Natural killer cell (primary cell): ENCODE results near the gene RBPJL. TPM values are rescaled to one million over a fixed set of nuclear protein-coding genes. Genes with fewer than 3 reads are reported as not detected.

Source experiments
- ATAC-seq, 3 donors: fragments of 150-1000 bp in 2 of 3; fragments of 200-7000 bp in 1 of 3; cut with Tn5 transposase; 1 replicate in 1 of 3; 2 replicates in 2 of 3; pipeline ENCODE4 v1.10.0; 2021; ENCODE audit warnings: mild to moderate bottlenecking in 2 of 3, moderate library complexity in 2 of 3
- DNase-seq, 2 donors: peaks; one replicate each; pipeline versions ENCODE4 v3.0.0 to v3.0.0-alpha.2; 2013 to 2021; ENCODE audit warnings: mixed read lengths in 1 of 2
- H3K27ac ChIP-seq: one replicate; pipeline ENCODE4 v1.5.1; 2013; ENCODE audit warnings: mild to moderate bottlenecking, low read length
- H3K27me3 ChIP-seq: one replicate; pipeline ENCODE4 v1.6.1; 2013; ENCODE audit warnings: low read length; ENCODE audit not compliant: control insufficient read depth, insufficient read depth
- H3K36me3 ChIP-seq: one replicate; pipeline ENCODE4 v1.6.1; 2013; ENCODE audit warnings: low read length; ENCODE audit not compliant: control insufficient read depth, insufficient read depth
- H3K4me1 ChIP-seq: one replicate; pipeline ENCODE4 v1.6.1; 2013; ENCODE audit warnings: low read length; ENCODE audit not compliant: control insufficient read depth, insufficient read depth
- H3K4me3 ChIP-seq: one replicate; pipeline ENCODE4 v1.5.1; 2013; ENCODE audit warnings: low read length
- H3K9me3 ChIP-seq: one replicate; pipeline ENCODE4 v1.6.1; 2013; ENCODE audit warnings: low read length; ENCODE audit not compliant: control insufficient read depth, insufficient read depth
- H3K27ac Mint-ChIP-seq, 2 donors: one replicate each; pipeline ENCODE4 v1.8.0; 2022; ENCODE audit warnings: mild to moderate bottlenecking in 2 of 2, mixed read lengths in 2 of 2, moderate library complexity in 1 of 2
- H3K27me3 Mint-ChIP-seq, 2 donors: one replicate each; pipeline ENCODE4 v1.8.0; 2022; ENCODE audit warnings: low read depth in 2 of 2, mixed read lengths in 2 of 2
- H3K36me3 Mint-ChIP-seq: one replicate; pipeline ENCODE4 v1.8.0; 2022; ENCODE audit warnings: mixed read lengths
- H3K4me1 Mint-ChIP-seq, 2 donors: one replicate each; pipeline ENCODE4 v1.8.0; 2022; ENCODE audit warnings: mixed read lengths in 2 of 2
- H3K4me3 Mint-ChIP-seq: one replicate; pipeline ENCODE4 v1.8.0; 2022; ENCODE audit warnings: mild to moderate bottlenecking, moderate library complexity, mixed read lengths
- H3K9me3 Mint-ChIP-seq, 2 donors: one replicate each; pipeline ENCODE4 v1.8.0; 2022; ENCODE audit warnings: mixed read lengths in 2 of 2
- WGBS: methylation state at CpG from one replicate; pipeline ENCODE4 v1.1.7; 2013; ENCODE audit warnings: missing lambda C conversion rate; ENCODE audit not compliant: insufficient coverage; 5-methylcytosine and 5-hydroxymethylcytosine counted together
- intact Hi-C: fragments of 100-400 bp; cut with micrococcal nuclease; formaldehyde crosslinking; loops from one replicate; pipeline ENCODE4 v1.14.2; 2022
- total RNA-seq, 4 donors: library from RNA; stranded (reverse); fragments of 120-200 nt in 1 of 4; gene quantifications; one replicate each; pipeline versions ENCODE4 v1.2.3 to v1.2.4, GENCODE V29; 2013 to 2022
- TF ChIP-seq, protein P1 (sequence below): fragments of 200-600 bp; IDR thresholded peaks from one replicate; pipeline ENCODE4 v1.8.0; 2022; ENCODE audit warnings: antibody characterized with exemption

The RBPJL gene
- total RNA-seq, 3 donors from 2014 or later (not counting 1 experiment from before 2014, with no cell fraction given): not detected

DNA sequence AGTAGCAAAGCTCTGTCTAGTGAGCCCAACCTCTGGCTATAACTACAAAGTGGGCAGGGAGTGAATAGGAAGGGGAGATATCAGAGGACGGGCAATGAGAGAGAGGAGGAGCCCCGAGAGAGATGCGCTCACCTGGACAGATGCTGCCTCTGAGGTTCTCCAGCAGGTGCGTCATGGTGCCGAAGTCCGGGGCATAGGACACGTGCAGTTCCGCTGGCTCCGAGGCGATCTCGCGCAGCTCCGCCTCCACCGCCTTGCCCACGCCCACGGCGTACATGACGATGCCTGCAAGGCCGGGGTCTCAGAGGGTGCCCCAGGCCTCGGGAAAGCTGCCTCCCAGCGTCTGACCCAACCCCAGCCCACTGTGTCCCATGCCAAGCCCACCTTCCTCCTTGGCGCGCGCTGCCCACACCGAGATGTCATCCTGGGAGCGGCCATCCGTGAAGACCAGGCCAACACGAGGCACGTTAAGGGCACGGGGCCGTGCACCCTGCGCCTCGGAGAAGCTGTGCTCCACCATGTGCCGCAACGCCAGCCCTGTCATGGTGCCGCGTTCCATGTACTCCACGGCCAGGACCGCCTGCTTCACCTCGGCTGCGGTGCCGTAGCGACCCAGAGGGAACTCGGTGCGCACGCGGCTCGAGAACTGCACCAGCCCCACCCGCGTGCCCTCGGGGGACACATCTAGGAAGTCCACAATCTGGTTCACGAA, 8.7 kb upstream of the RBPJL start:
- intact Hi-C loops: loop anchor here (10.0 kb wide), 2 partner anchors 57 to 613 kb away; no protein-coding TSS in a partner anchor
- H3K27me3 Mint-ChIP-seq: peaks cover 13 to 33% of the 10 kb centered on the region in 2 donors

DNA sequence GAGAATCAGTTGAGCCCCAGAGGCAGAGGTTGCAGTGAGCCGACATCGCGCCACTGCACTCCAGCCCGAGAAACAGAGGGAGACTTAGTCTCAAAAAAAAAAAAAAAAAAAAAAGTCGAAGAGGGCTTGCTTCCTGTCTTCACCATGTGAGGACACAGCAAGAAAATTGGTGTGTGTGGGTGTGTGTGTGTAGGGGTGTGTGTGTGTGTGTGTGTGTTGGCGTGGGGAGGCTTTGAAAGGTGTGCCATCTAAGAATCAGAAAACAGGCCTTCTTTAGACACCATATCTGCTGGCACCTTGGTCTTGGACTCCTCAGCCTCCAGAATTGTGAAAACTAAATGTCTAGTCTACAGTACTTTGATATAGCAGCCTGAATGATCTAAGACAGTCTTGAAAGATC, 6.9 kb upstream of the RBPJL start:
- ATAC-seq (no peak), DNase-seq (no peak)
- Mint-ChIP-seq H3K4me3 (no peak overlapping the region), H3K36me3 (no peaks in the 10 kb centered on the region), H3K27ac (no peak overlapping the region), H3K4me1 (no peaks in the 10 kb centered on the region), H3K27me3 (peaks cover 21 to 43% of the 10 kb centered on the region in 2 donors), H3K9me3 (no peaks in the 10 kb centered on the region)
- H3K27ac ChIP-seq: no peak overlapping the region
- H3K36me3 ChIP-seq: no peaks in the 10 kb centered on the region
- intact Hi-C loops: loop anchor here (10.0 kb wide), 2 partner anchors 55 to 615 kb away; no protein-coding TSS in a partner anchor
- no peak overlapping the region for H3K4me3 ChIP-seq
- no peaks in the 10 kb centered on the region for H3K9me3 ChIP-seq
- TF ChIP-seq, protein P1, sequence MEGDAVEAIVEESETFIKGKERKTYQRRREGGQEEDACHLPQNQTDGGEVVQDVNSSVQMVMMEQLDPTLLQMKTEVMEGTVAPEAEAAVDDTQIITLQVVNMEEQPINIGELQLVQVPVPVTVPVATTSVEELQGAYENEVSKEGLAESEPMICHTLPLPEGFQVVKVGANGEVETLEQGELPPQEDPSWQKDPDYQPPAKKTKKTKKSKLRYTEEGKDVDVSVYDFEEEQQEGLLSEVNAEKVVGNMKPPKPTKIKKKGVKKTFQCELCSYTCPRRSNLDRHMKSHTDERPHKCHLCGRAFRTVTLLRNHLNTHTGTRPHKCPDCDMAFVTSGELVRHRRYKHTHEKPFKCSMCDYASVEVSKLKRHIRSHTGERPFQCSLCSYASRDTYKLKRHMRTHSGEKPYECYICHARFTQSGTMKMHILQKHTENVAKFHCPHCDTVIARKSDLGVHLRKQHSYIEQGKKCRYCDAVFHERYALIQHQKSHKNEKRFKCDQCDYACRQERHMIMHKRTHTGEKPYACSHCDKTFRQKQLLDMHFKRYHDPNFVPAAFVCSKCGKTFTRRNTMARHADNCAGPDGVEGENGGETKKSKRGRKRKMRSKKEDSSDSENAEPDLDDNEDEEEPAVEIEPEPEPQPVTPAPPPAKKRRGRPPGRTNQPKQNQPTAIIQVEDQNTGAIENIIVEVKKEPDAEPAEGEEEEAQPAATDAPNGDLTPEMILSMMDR: no peak
- 97% methylated on average over 4 of the region's 6 CpGs for WGBS
- H3K27me3 ChIP-seq: no peaks in the 10 kb centered on the region
- H3K4me1 ChIP-seq: no peaks in the 10 kb centered on the region

More for the DNA sequence above, 8.7 kb upstream of the RBPJL start:
- Mint-ChIP-seq H3K27ac (no peak overlapping the region), H3K4me1 (peaks cover 5 to 12% of the 10 kb centered on the region in 2 donors), H3K4me3 (no peak overlapping the region), H3K9me3 (no peaks in the 10 kb centered on the region), H3K36me3 (no peaks in the 10 kb centered on the region)
- ATAC-seq (no peak), DNase-seq (no peak)
- Histone ChIP-seq H3K27me3 (peaks cover 8% of the 10 kb centered on the region), H3K4me3 (no peak overlapping the region), H3K27ac (no peak overlapping the region), H3K36me3 (no peaks in the 10 kb centered on the region), H3K4me1 (peaks cover 11% of the 10 kb centered on the region), H3K9me3 (no peaks in the 10 kb centered on the region)
- 92% methylated on average over 52 of the region's 52 CpGs for WGBS
- TF ChIP-seq, protein P1: no peak

DNA sequence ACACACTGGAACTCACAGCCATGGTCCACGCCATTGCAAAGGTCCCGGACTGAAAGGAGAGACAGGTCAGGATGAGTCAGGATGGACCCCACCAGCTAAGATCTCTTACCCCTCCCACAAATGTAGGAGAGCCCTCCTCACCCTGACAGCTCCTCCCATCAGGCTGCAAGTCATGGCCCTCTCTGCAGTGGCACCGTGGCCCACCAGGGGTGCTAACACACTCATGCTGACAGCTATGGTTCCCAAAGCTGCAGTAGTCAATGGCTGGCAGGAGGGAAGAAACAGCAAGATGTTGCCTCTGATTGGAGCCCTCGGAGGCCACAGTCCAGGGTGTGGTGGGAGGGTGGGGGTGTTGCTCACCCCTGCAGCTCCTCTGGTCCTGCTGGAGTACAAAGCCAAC, 5.7 kb upstream of the RBPJL start:
- TF ChIP-seq, protein P1: no peak

More for the DNA sequence above, 5.7 kb upstream of the RBPJL start:
- Histone ChIP-seq H3K9me3 (no peaks in the 10 kb centered on the region), H3K4me1 (no peaks in the 10 kb centered on the region), H3K36me3 (no peaks in the 10 kb centered on the region), H3K27ac (no peak overlapping the region), H3K27me3 (peaks cover under 1% of the 10 kb centered on the region), H3K4me3 (no peak overlapping the region)
- H3K27me3 Mint-ChIP-seq: peaks cover 25 to 43% of the 10 kb centered on the region in 2 donors
- DNase-seq (peak in 1 of 2 donors; percentile 42), ATAC-seq (peak; percentile 56 to 77 (median 61))
- H3K4me1 Mint-ChIP-seq: no peaks in the 10 kb centered on the region
- intact Hi-C loops: no loop called here
- no peaks in the 10 kb centered on the region for H3K36me3 Mint-ChIP-seq
- no peak overlapping the region for H3K27ac Mint-ChIP-seq
- WGBS: 45% methylated on average over 4 of the region's 4 CpGs
- no peak overlapping the region for H3K4me3 Mint-ChIP-seq
- H3K9me3 Mint-ChIP-seq: no peaks in the 10 kb centered on the region
